Measurements from ENCODE around the gene KIF5C. TPM values are rescaled to one million over a fixed set of nuclear protein-coding genes. Genes with fewer than 3 reads are reported as not detected.

The KIF5C gene
- total RNA-seq, 1 donor from 2014 or later: 6.2 TPM

- no peak for TF ChIP-seq CTCF (IDR thresholded peaks at IDR 0.05)
- Histone ChIP-seq H3K27ac (no peak overlapping the region), H3K27me3 (no peaks in the 10 kb centered on the region), H3K9me3 (no peaks in the 10 kb centered on the region), H3K4me3 (no peak overlapping the region), H3K36me3 (no peaks in the 10 kb centered on the region), H3K4me1 (no peaks in the 10 kb centered on the region)
- intact Hi-C loops (cut with DNase I): no loop called here
- no peak for DNase-seq (ENCODE audit: low spot score in 2 of 2)
Measured at GRCh38 chr2:149002378-149002890, 127.4 kb downstream of the KIF5C start.

GRCh38 chr2:149002891-149003740, 128.1 kb downstream of the KIF5C start:
- H3K27me3 ChIP-seq: no peaks in the 10 kb centered on the region
- DNase-seq (ENCODE audit: low spot score in 2 of 2): no peak
- no peaks in the 10 kb centered on the region for H3K9me3 ChIP-seq
- TF ChIP-seq CTCF (IDR thresholded peaks at IDR 0.05): no peak
- H3K4me3 ChIP-seq: no peak overlapping the region
- intact Hi-C loops (cut with DNase I): no loop called here
- no peaks in the 10 kb centered on the region for H3K36me3 ChIP-seq
- H3K4me1 ChIP-seq: no peaks in the 10 kb centered on the region
- H3K27ac ChIP-seq: no peak overlapping the region

GRCh38 chr2:149004836-149005235, 129.8 kb downstream of the KIF5C start:
- TF ChIP-seq CTCF (IDR thresholded peaks at IDR 0.05): no peak
- no peak overlapping the region for H3K4me3 ChIP-seq
- peaks cover 0 to under 1% of the 10 kb centered on the region in 2 donors for H3K36me3 ChIP-seq
- H3K9me3 ChIP-seq: no peaks in the 10 kb centered on the region
- H3K27me3 ChIP-seq: no peaks in the 10 kb centered on the region
- intact Hi-C loops (cut with DNase I): no loop called here
- no peaks in the 10 kb centered on the region for H3K4me1 ChIP-seq
- no peak for DNase-seq (ENCODE audit: low spot score in 2 of 2)
- H3K27ac ChIP-seq: no peak overlapping the region

- H3K27ac ChIP-seq: no peak overlapping the region
- DNase-seq (ENCODE audit: low spot score in 2 of 2): no peak
- H3K4me3 ChIP-seq: no peak overlapping the region
- no peaks in the 10 kb centered on the region for H3K4me1 ChIP-seq
- intact Hi-C loops (cut with DNase I): no loop called here
- TF ChIP-seq CTCF (IDR thresholded peaks at IDR 0.05): no peak
- no peaks in the 10 kb centered on the region for H3K27me3 ChIP-seq
- H3K9me3 ChIP-seq: no peaks in the 10 kb centered on the region
- peaks cover 0 to 5% of the 10 kb centered on the region in 2 donors for H3K36me3 ChIP-seq
Measured at GRCh38 chr2:149005471-149006077, 130.5 kb downstream of the KIF5C start.

- H3K36me3 ChIP-seq: peaks cover 0 to 5% of the 10 kb centered on the region in 2 donors
- H3K4me1 ChIP-seq: no peaks in the 10 kb centered on the region
- no peaks in the 10 kb centered on the region for H3K27me3 ChIP-seq
- DNase-seq (ENCODE audit: low spot score in 2 of 2): no peak
- intact Hi-C loops (cut with DNase I): no loop called here
- TF ChIP-seq CTCF (IDR thresholded peaks at IDR 0.05): no peak
- H3K4me3 ChIP-seq: no peak overlapping the region
- H3K9me3 ChIP-seq: no peaks in the 10 kb centered on the region
- no peak overlapping the region for H3K27ac ChIP-seq
Measured at GRCh38 chr2:149006883-149007543, 132.0 kb downstream of the KIF5C start.
